ENCODE results near the gene FIP1L1. TPM values are rescaled to one million over a fixed set of nuclear protein-coding genes. Genes with fewer than 3 reads are reported as not detected.

FIP1L1 gene
- total and polyA plus RNA-seq, 2 of the 4 experiments (the other 2 are of a cell fraction), result 31.1 to 37.5 TPM

- intact Hi-C loops (cut with micrococcal nuclease), result no loop called here
- CTCF ChIA-PET, result no interaction called here
Measured at GRCh38 chr4:53485658-53486040, 108.2 kb downstream of the FIP1L1 start.

More at GRCh38 chr4:53485658-53486040, 108.2 kb downstream of the FIP1L1 start:
- Histone ChIP-seq H3K4me2 (ENCODE audit: low read depth, low read length) (no peak overlapping the region), H3K27ac (ENCODE audit: insufficient read depth, low read length) (no peak overlapping the region), H3K9ac (ENCODE audit: low read depth, low read length) (no peak overlapping the region), H4K5ac (ENCODE audit: low read depth, low read length) (no peak overlapping the region), H4K91ac (ENCODE audit: insufficient read depth, low read depth, low read length) (no peak overlapping the region), H2BK5ac (ENCODE audit: low read depth, low read length, poor library complexity, severe bottlenecking) (no peak overlapping the region), H3K14ac (replicated peaks; ENCODE audit: low read depth, low read length) (no peak overlapping the region), H3K79me1 (ENCODE audit: low read depth in 1 of 2, low read length in 2 of 2) (no peaks in the 10 kb centered on the region), H2AFZ (replicated peaks; ENCODE audit: low read length, poor library complexity) (no peak overlapping the region), H3K27me3 (ENCODE audit: control insufficient read depth, insufficient read depth, low read length) (no peaks in the 10 kb centered on the region), H2BK15ac (ENCODE audit: low read depth, low read length) (no peak overlapping the region), H4K20me1 (ENCODE audit: insufficient read depth, low read length) (no peaks in the 10 kb centered on the region), H3K4ac (ENCODE audit: low read depth, low read length) (0 out of 2 replicates have a peak overlapping the region, but pooled peaks have one; percentile 12), H3K18ac (ENCODE audit: low read depth, low read length) (no peak overlapping the region), H3K4me3 (ENCODE audit: insufficient read depth, low read depth, low read length) (no peak overlapping the region), H3K9me1 (ENCODE audit: insufficient read depth, low read length) (no peaks in the 10 kb centered on the region; the same call in 1 of the 2 replicates), H3K56ac (ENCODE audit: extremely low read depth, insufficient read depth, low read length) (no peak overlapping the region), H3K23ac (ENCODE audit: low read depth, low read length) (no peak overlapping the region), H2BK120ac (ENCODE audit: low read depth, low read length) (peak overlapping the region; percentile 22; the same call in 1 of the 2 replicates), H3K36me3 (ENCODE audit: control insufficient read depth, insufficient read depth, low read length) (no peaks in the 10 kb centered on the region), H2BK20ac (ENCODE audit: low read depth, low read length) (peak overlapping the region; percentile 26; the same call in 1 of the 2 replicates), H3K9me3 (ENCODE audit: control insufficient read depth, insufficient read depth, low read length) (no peaks in the 10 kb centered on the region), H2AK9ac (replicated peaks; ENCODE audit: low read depth, low read length, poor library complexity) (no peak overlapping the region), H2AK5ac (ENCODE audit: low read depth, low read length) (no peak overlapping the region), H4K8ac (ENCODE audit: low read depth in 2 of 2, low read length in 2 of 2) (no peak overlapping the region), H3K4me1 (ENCODE audit: control insufficient read depth, insufficient read depth, low read length) (peaks cover 10% of the 10 kb centered on the region)
- no peak for ATAC-seq (ENCODE audit: low read depth)
- no peak for DNase-seq
- no CpG with 5 or more reads among the region's 1 CpG for WGBS, 2 experiments (ENCODE audit: extremely low coverage in 2 of 2, insufficient read length in 1 of 2)
- in situ Hi-C loops (cut with MboI; ENCODE audit: low sequenced_read_pairs), result no loop called here
- BruUV-seq (replicated peaks), result no TSS peak
- TF ChIP-seq USF2 (IDR thresholded peaks at IDR 0.05; ENCODE audit: low read depth, low read length), result no peak
- TF ChIP-seq RFX5 (IDR thresholded peaks at IDR 0.05; ENCODE audit: low read depth, low read length), result no peak
- TF ChIP-seq, protein P1, sequence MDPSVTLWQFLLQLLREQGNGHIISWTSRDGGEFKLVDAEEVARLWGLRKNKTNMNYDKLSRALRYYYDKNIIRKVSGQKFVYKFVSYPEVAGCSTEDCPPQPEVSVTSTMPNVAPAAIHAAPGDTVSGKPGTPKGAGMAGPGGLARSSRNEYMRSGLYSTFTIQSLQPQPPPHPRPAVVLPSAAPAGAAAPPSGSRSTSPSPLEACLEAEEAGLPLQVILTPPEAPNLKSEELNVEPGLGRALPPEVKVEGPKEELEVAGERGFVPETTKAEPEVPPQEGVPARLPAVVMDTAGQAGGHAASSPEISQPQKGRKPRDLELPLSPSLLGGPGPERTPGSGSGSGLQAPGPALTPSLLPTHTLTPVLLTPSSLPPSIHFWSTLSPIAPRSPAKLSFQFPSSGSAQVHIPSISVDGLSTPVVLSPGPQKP (IDR thresholded peaks at IDR 0.05; ENCODE audit: borderline replicate concordance, low read depth, low read length), result no peak
- no peak for TF ChIP-seq POLR2A (IDR thresholded peaks at IDR 0.05; ENCODE audit: low read depth, low read length)
- POLR2A ChIA-PET (ENCODE audit: unreplicated experiment), result no interaction called here
- dilution Hi-C loops (cut with HindIII; ENCODE audit: low sequenced_read_pairs, unreplicated experiment), result no loop called here
